H1 (cell line): Measurements from ENCODE around the gene TMEM244. TPM values are rescaled to one million over a fixed set of nuclear protein-coding genes. Genes with fewer than 3 reads are reported as not detected.

Source experiments
- CTCF ChIA-PET: fragments of 300-600 bp; sonication (Branson Sonifier 250); formaldehyde crosslinking; loops from one replicate; lab custom pipeline; 2021; ENCODE audit not compliant: partially characterized antibody; lab: Charles Lee
- POLR2A ChIA-PET: fragments of 300-600 bp; sonication (Branson Sonifier 250); formaldehyde crosslinking; loops from one replicate; lab custom pipeline; 2021; ENCODE audit warnings: inconsistent platforms; ENCODE audit not compliant: partially characterized antibody; lab: Charles Lee
- DNase-seq, 2 experiments: peaks; one replicate each; pipeline versions ENCODE4 v3.0.0 to v3.0.0-alpha.2; 2010 to 2022; ENCODE audit warnings: low spot score in 2 of 2, low read depth in 1 of 2, mixed read lengths in 1 of 2
- FAIRE-seq: peaks from 2 replicates; lab custom pipeline; 2011; peaks lifted over from hg19 to GRCh38; lab: Jason Lieb, UNC
- H2AFZ ChIP-seq: 2 replicates; pipeline ENCODE4 v1.8.1; 2012; ENCODE audit warnings: low read length, inconsistent platforms
- H2AK5ac ChIP-seq: 2 replicates; pipeline ENCODE4 v1.6.1; 2013; ENCODE audit warnings: low read depth, low read length
- H2BK120ac ChIP-seq: replicated peaks from 2 replicates; pipeline ENCODE3; 2013; ENCODE audit warnings: low read depth, low read length, inconsistent platforms
- H2BK12ac ChIP-seq: 2 replicates; pipeline ENCODE4 v1.6.1; 2013; ENCODE audit warnings: low read depth, low read length
- H2BK15ac ChIP-seq: 2 replicates; pipeline ENCODE4 v1.6.1; 2013; ENCODE audit warnings: low read length
- H2BK20ac ChIP-seq: 2 replicates; pipeline ENCODE4 v1.6.1; 2013; ENCODE audit warnings: low read length
- H2BK5ac ChIP-seq: 2 replicates; pipeline ENCODE4 v1.6.1; 2013; ENCODE audit warnings: low read depth, low read length
- H3K14ac ChIP-seq: 2 replicates; pipeline ENCODE4 v1.6.1; 2013; ENCODE audit warnings: inconsistent platforms; ENCODE audit not compliant: insufficient read length
- H3K18ac ChIP-seq: 2 replicates; pipeline ENCODE4 v1.6.1; 2013; ENCODE audit warnings: low read length; ENCODE audit errors: extremely low read depth
- H3K23ac ChIP-seq: 2 replicates; pipeline ENCODE4 v1.6.1; 2013; ENCODE audit warnings: inconsistent platforms; ENCODE audit not compliant: insufficient read length
- H3K23me2 ChIP-seq: 2 replicates; pipeline ENCODE4 v1.6.1; 2013; ENCODE audit warnings: low read depth, low read length
- H3K27ac ChIP-seq: 2 replicates; pipeline ENCODE4 v1.6.1; 2011; ENCODE audit warnings: low read depth, low read length, inconsistent platforms
- H3K27me3 ChIP-seq, 4 experiments: replicated peaks in 1 of 4; 1 replicate in 1 of 4; 2 replicates in 3 of 4; pipeline versions ENCODE4 v1.6.1 to v1.8.1; 2011 to 2013; ENCODE audit warnings: low read length in 3 of 4, mild to moderate bottlenecking in 3 of 4, inconsistent platforms in 2 of 4, mixed read lengths in 2 of 4, moderate library complexity in 1 of 4; ENCODE audit not compliant: control insufficient read depth in 3 of 4, insufficient read depth in 3 of 4; ENCODE audit errors: extremely low read depth in 1 of 4
- H3K36me3 ChIP-seq, 4 experiments: 2 replicates each; pipeline versions ENCODE4 v1.6.1 to v1.8.1; 2011 to 2013; ENCODE audit warnings: mild to moderate bottlenecking in 4 of 4, low read length in 3 of 4, moderate library complexity in 2 of 4, control low read depth in 1 of 4, inconsistent platforms in 1 of 4; ENCODE audit not compliant: insufficient read depth in 4 of 4, control insufficient read depth in 2 of 4
- H3K4ac ChIP-seq: replicated peaks from 2 replicates; pipeline ENCODE3; 2013; ENCODE audit warnings: low read length, low read depth, mixed read lengths, inconsistent platforms; ENCODE audit not compliant: insufficient read length
- H3K4me1 ChIP-seq, 4 experiments: replicated peaks in 1 of 4; 1 replicate in 1 of 4; 2 replicates in 3 of 4; pipeline versions ENCODE4 v1.6.1 to v1.8.1; 2011 to 2013; ENCODE audit warnings: low read length in 3 of 4, inconsistent platforms in 2 of 4, mixed read lengths in 1 of 4; ENCODE audit not compliant: insufficient read depth in 4 of 4, control insufficient read depth in 3 of 4
- H3K4me2 ChIP-seq, 2 experiments: 2 replicates each; pipeline versions ENCODE4 v1.6.1 to v1.8.1; 2011 to 2013; ENCODE audit warnings: low read depth in 2 of 2, low read length in 2 of 2, control low read depth in 1 of 2, inconsistent platforms in 1 of 2, mild to moderate bottlenecking in 1 of 2; ENCODE audit not compliant: insufficient read depth in 1 of 2
- H3K4me3 ChIP-seq, 4 experiments: fragments of 200-600, 300-600 bp in 1 of 4; sonication (generic), shearing (Covaris generic), sonication (Bioruptor Twin) in 1 of 4; 2 replicates each; pipeline versions ENCODE4 v1.5.1 to v1.8.1; 2011 to 2016; ENCODE audit warnings: low read length in 4 of 4, low read depth in 3 of 4, control low read depth in 2 of 4, inconsistent platforms in 2 of 4, mild to moderate bottlenecking in 2 of 4, mixed read lengths in 1 of 4, moderate library complexity in 1 of 4; ENCODE audit not compliant: insufficient read depth in 2 of 4; ENCODE audit errors: extremely low read depth in 1 of 4
- H3K56ac ChIP-seq: replicated peaks from 2 replicates; pipeline ENCODE3; 2013; ENCODE audit warnings: low read depth, mild to moderate bottlenecking, mixed read lengths, low read length, inconsistent platforms; ENCODE audit not compliant: insufficient read length
- H3K79me1 ChIP-seq: 2 replicates; pipeline ENCODE4 v1.6.1; 2013; ENCODE audit warnings: low read depth, low read length, control low read depth
- H3K79me2 ChIP-seq, 2 experiments: 2 replicates each; pipeline versions ENCODE4 v1.6.1 to v1.8.1; 2012 to 2013; ENCODE audit warnings: low read length in 2 of 2, mild to moderate bottlenecking in 2 of 2, inconsistent platforms in 1 of 2; ENCODE audit not compliant: insufficient read depth in 2 of 2, control insufficient read depth in 1 of 2
- H3K9ac ChIP-seq, 4 experiments: replicated peaks in 1 of 4; 1 replicate in 1 of 4; 2 replicates in 3 of 4; pipeline versions ENCODE4 v1.6.1 to v1.8.1; 2011 to 2013; ENCODE audit warnings: low read depth in 3 of 4, low read length in 3 of 4, control low read depth in 2 of 4, mild to moderate bottlenecking in 2 of 4, moderate library complexity in 2 of 4, inconsistent platforms in 1 of 4; ENCODE audit errors: extremely low read depth in 1 of 4
- H3K9me3 ChIP-seq, 2 experiments: 2 replicates each; pipeline versions ENCODE4 v1.6.1 to v1.8.1; 2012 to 2013; ENCODE audit warnings: mild to moderate bottlenecking in 2 of 2, moderate library complexity in 2 of 2, control low read depth in 1 of 2, inconsistent platforms in 1 of 2, low read depth in 1 of 2, low read length in 1 of 2, mixed read lengths in 1 of 2; ENCODE audit not compliant: insufficient read depth in 2 of 2
- H4K20me1 ChIP-seq, 2 experiments: replicated peaks in 1 of 2; 2 replicates each; pipeline versions ENCODE3 to v1.8.1; 2011 to 2013; ENCODE audit warnings: inconsistent platforms in 2 of 2, low read length in 2 of 2, mild to moderate bottlenecking in 1 of 2; ENCODE audit not compliant: insufficient read depth in 2 of 2, control insufficient read depth in 1 of 2
- H4K5ac ChIP-seq: 2 replicates; pipeline ENCODE4 v1.6.1; 2013; ENCODE audit warnings: low read length, low read depth, mixed read lengths, inconsistent platforms; ENCODE audit not compliant: insufficient read length
- H4K8ac ChIP-seq: 2 replicates; pipeline ENCODE4 v1.8.0; 2013; ENCODE audit warnings: mild to moderate bottlenecking, moderate library complexity, low read length, inconsistent platforms; ENCODE audit not compliant: insufficient read depth; ENCODE audit errors: extremely low read depth
- H4K91ac ChIP-seq: replicated peaks from 2 replicates; pipeline ENCODE3; 2013; ENCODE audit warnings: low read length, mixed read lengths, inconsistent platforms; ENCODE audit not compliant: insufficient read length
- BRCA1 ChIP-seq: IDR thresholded peaks from 2 replicates; pipeline ENCODE4 v1.6.1; 2012; ENCODE audit warnings: low read depth, low read length, improper control_type of control experiment
- CTCF ChIP-seq, 3 experiments: IDR thresholded peaks; 1 replicate in 2 of 3; 2 replicates in 1 of 3; pipeline versions ENCODE4 v1.5.1 to v1.6.1; 2011; ENCODE audit warnings: low read length in 3 of 3, mild to moderate bottlenecking in 3 of 3, inconsistent platforms in 2 of 3, low read depth in 1 of 3, moderate library complexity in 1 of 3; ENCODE audit not compliant: insufficient read depth in 1 of 3; ENCODE audit errors: control extremely low read depth in 1 of 3
- EGR1 ChIP-seq: IDR thresholded peaks from 2 replicates; pipeline ENCODE4 v1.6.1; 2011; ENCODE audit warnings: low read depth, low read length, borderline replicate concordance
- EZH2 ChIP-seq: fragments of 200-600 bp; sonication (generic); IDR thresholded peaks from 2 replicates; pipeline ENCODE4 v1.7.1; 2012; ENCODE audit warnings: low read depth, mild to moderate bottlenecking, moderate library complexity, low read length, inconsistent platforms; ENCODE audit not compliant: severe bottlenecking
- GABPA ChIP-seq: IDR thresholded peaks from 2 replicates; pipeline ENCODE4 v1.6.1; 2011; ENCODE audit warnings: mild to moderate bottlenecking, low read length, moderate library complexity, borderline replicate concordance; ENCODE audit not compliant: insufficient read depth
- JUND ChIP-seq: IDR thresholded peaks from 2 replicates; pipeline ENCODE4 v1.6.1; 2011; ENCODE audit warnings: mild to moderate bottlenecking, improper control_type of control experiment, low read length
- KDM1A ChIP-seq: fragments of 200-600, 300-600 bp; sonication (generic); IDR thresholded peaks from 2 replicates; pipeline ENCODE4 v1.7.1; 2016; ENCODE audit warnings: mild to moderate bottlenecking, low read length, borderline replicate concordance
- KDM4A ChIP-seq: IDR thresholded peaks from one replicate; pipeline ENCODE4 v1.7.1; 2012; ENCODE audit warnings: low read depth, mild to moderate bottlenecking, moderate library complexity, low read length, inconsistent platforms; ENCODE audit not compliant: severe bottlenecking
- KDM5A ChIP-seq: fragments of 200-600 bp; IDR thresholded peaks from 2 replicates; pipeline ENCODE4 v1.7.1; 2012; ENCODE audit warnings: mild to moderate bottlenecking, low read length, inconsistent platforms, mixed read lengths
- RXRA ChIP-seq: IDR thresholded peaks from 2 replicates; pipeline ENCODE4 v1.6.1; 2011; ENCODE audit warnings: low read depth, mild to moderate bottlenecking, low read length, moderate library complexity; ENCODE audit not compliant: insufficient read depth
- SIRT6 ChIP-seq: IDR thresholded peaks from one replicate; pipeline ENCODE4 v1.7.1; 2012; ENCODE audit warnings: low read length, inconsistent platforms
- SRF ChIP-seq: IDR thresholded peaks from 2 replicates; pipeline ENCODE4 v1.6.1; 2011; ENCODE audit warnings: mild to moderate bottlenecking, low read depth, low read length, moderate library complexity
- YY1 ChIP-seq: IDR thresholded peaks from 2 replicates; pipeline ENCODE4 v1.6.1; 2011; ENCODE audit warnings: low read depth, mild to moderate bottlenecking, low read length
- WGBS, 2 experiments: shearing (Covaris generic) in 1 of 2; methylation state at CpG; one replicate each; pipeline versions ENCODE4 v1.1.6 to v1.1.7; 2013 to 2015; ENCODE audit warnings: low lambda C conversion rate in 2 of 2, mixed read lengths in 2 of 2, inconsistent platforms in 1 of 2, low coverage in 1 of 2, missing lambda C conversion rate in 1 of 2; ENCODE audit not compliant: insufficient replicate concordance in 2 of 2, insufficient coverage in 1 of 2, insufficient read length in 1 of 2; ENCODE audit errors: extremely low coverage in 1 of 2, missing lambda C conversion rate in 1 of 2; 5-methylcytosine and 5-hydroxymethylcytosine counted together
- polyA plus RNA-seq, 7 experiments: library from polyadenylated mRNA; depleted of rRNA in 3 of 7; stranded (reverse) in 5 of 7; unstranded in 2 of 7; fragments of >200 nt in 5 of 7; fragments of 200-250 nt in 2 of 7; gene quantifications; 1 replicate in 5 of 7; 2 replicates in 1 of 7; 4 replicates in 1 of 7; pipeline versions ENCODE4 v1.2.1 to v1.2.3, GENCODE V29; 2011 to 2013; ENCODE audit warnings: missing spikeins in 2 of 7, mixed read lengths in 2 of 7
- total RNA-seq: library from RNA; stranded (reverse); fragmentation: NEBNext Ultra II Directional; extraction: Animal tissue kit (Norgen Biotek cat#: 25700); gene quantifications from 2 replicates; pipeline ENCODE4 v1.2.1, GENCODE V29; 2021

TMEM244 gene
- total and polyA plus RNA-seq, 2 of the 8 experiments (the other 6 are each of a cell fraction or from before 2014, with no cell fraction given), result not detected

- Histone ChIP-seq H3K9ac (no peak overlapping the region), H3K4me2 (no peak overlapping the region), H3K14ac (no peak overlapping the region), H4K5ac (no peak overlapping the region), H4K8ac (no peak overlapping the region), H3K4me1 (no peaks in the 10 kb centered on the region), H3K36me3 (no peaks in the 10 kb centered on the region), H3K27ac (no peak overlapping the region), H2BK120ac (no peak overlapping the region), H3K27me3 (no peaks in the 10 kb centered on the region), H3K79me1 (no peaks in the 10 kb centered on the region), H4K20me1 (no peaks in the 10 kb centered on the region), H2BK20ac (no peak overlapping the region), H3K79me2 (no peaks in the 10 kb centered on the region), H2AFZ (no peak overlapping the region), H3K23ac (no peak overlapping the region), H2AK5ac (no peak overlapping the region), H2BK5ac (no peak overlapping the region), H3K23me2 (no peaks in the 10 kb centered on the region), H2BK12ac (no peak overlapping the region), H3K56ac (no peak overlapping the region), H3K9me3 (no peaks in the 10 kb centered on the region), H3K4me3 (no peak overlapping the region), H4K91ac (no peak overlapping the region), H3K18ac (no peak overlapping the region), H3K4ac (no peak overlapping the region), H2BK15ac (no peak overlapping the region)
- 95% methylated on average over 2 of the region's 2 CpGs; no CpG with 5 or more reads in 1 of the 2 experiments for WGBS, 2 experiments
- no peak for DNase-seq
- POLR2A ChIA-PET, result no interaction called here
- FAIRE-seq, result no peak
- CTCF ChIA-PET, result no interaction called here
- TF ChIP-seq EZH2, result no peak
- no peak for TF ChIP-seq JUND
- no peak for TF ChIP-seq GABPA
- TF ChIP-seq KDM4A, result no peak
- no peak for TF ChIP-seq CTCF (IDR thresholded peaks at IDR 0.05; ENCODE audit: control extremely low read depth in 1 of 3, insufficient read depth in 1 of 3, low read depth in 1 of 3, low read length in 3 of 3)
- TF ChIP-seq KDM1A, result no peak
- no peak for TF ChIP-seq KDM5A
- no peak for TF ChIP-seq BRCA1
- no peak for TF ChIP-seq RXRA
- TF ChIP-seq SIRT6, result no peak
- TF ChIP-seq SRF, result no peak
- TF ChIP-seq EGR1, result no peak
- TF ChIP-seq YY1, result no peak
Observed at GRCh38 chr6:129818251-129818650, 42.9 kb downstream of the TMEM244 start.
